ENCODE data around the gene CDH6.

CDH6 gene

DNA sequence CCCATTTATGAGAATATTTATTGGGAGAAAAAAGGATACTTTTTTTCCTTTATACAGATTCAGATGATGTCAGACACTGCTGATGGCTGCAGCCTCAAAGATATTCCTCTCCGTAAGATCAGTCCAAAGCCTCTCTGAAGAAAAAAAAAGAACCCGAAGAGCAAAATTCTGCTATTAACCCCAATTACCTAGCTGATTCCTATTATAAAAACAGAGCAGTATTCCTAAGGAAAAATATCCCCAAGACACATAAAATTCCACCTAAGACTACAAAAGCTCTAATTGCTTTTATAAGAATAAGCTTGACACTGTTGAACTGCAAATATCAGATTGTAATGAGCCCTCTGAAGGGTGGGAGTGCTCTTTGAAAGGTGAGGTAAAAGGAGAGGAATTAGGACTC is 138.7 kb downstream of the CDH6 start:
- TF ChIP-seq, protein P1, sequence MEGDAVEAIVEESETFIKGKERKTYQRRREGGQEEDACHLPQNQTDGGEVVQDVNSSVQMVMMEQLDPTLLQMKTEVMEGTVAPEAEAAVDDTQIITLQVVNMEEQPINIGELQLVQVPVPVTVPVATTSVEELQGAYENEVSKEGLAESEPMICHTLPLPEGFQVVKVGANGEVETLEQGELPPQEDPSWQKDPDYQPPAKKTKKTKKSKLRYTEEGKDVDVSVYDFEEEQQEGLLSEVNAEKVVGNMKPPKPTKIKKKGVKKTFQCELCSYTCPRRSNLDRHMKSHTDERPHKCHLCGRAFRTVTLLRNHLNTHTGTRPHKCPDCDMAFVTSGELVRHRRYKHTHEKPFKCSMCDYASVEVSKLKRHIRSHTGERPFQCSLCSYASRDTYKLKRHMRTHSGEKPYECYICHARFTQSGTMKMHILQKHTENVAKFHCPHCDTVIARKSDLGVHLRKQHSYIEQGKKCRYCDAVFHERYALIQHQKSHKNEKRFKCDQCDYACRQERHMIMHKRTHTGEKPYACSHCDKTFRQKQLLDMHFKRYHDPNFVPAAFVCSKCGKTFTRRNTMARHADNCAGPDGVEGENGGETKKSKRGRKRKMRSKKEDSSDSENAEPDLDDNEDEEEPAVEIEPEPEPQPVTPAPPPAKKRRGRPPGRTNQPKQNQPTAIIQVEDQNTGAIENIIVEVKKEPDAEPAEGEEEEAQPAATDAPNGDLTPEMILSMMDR (conservative IDR thresholded peaks at IDR 0.05), result no peak
- no peak for TF ChIP-seq ZFX (IDR thresholded peaks at IDR 0.05)
- H3K27ac ChIP-seq, result no peak overlapping the region

DNA sequence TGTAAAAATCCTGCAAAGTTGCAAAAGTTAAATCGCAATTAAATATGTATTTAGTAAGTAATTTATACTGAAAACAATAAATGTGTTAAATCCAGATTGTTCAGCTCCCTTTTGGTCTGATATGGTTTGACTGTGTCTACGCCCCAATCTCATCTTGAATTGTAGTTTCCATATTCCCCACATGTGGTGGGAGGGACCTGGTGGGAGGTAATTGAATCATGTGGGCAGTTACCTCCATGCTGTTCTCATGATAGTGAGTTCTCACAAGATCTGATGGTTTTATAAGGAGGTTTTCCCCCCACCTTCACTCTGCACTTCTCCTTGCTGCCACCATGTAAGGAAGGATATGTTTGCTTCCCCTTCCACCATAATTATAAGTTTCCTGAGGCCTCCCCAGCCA is 140.0 kb downstream of the CDH6 start:
- TF ChIP-seq, protein P1 (conservative IDR thresholded peaks at IDR 0.05), result no peak
- H3K27ac ChIP-seq, result no peak overlapping the region

GRCh38 chr5:31334061-31334860 is 140.8 kb downstream of the CDH6 start:
- TF ChIP-seq, protein P1 (conservative IDR thresholded peaks at IDR 0.05), result no peak
- no peak for TF ChIP-seq ZFX (IDR thresholded peaks at IDR 0.05)
- H3K27ac ChIP-seq, result no peak overlapping the region

- TF ChIP-seq ZFX (IDR thresholded peaks at IDR 0.05), result no peak
- TF ChIP-seq, protein P1 (conservative IDR thresholded peaks at IDR 0.05), result peak; percentile 10; the same call in 1 of the 2 replicates
- no peak overlapping the region for H3K27ac ChIP-seq
Measured at GRCh38 chr5:31335456-31335855, 142.0 kb downstream of the CDH6 start.

DNA sequence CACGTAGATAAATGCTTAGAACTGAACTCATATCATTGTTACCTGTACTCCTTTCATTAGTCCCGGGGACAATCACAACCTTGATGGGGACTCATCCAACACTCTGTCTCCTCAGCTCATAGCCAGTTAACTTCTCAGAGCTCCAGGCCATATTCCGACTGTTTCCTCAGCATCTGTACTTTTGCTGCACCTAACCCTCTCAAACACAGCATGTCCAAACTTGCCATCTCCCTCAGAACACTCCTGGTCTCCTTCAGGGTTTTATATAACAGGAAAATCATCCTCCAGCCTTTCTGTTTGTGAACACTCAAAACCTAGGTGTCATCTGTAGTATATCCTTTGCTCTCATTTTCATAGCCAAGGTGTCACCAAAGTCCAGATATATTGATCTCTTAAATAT is 150.5 kb downstream of the CDH6 start:
- TF ChIP-seq ZFX (IDR thresholded peaks at IDR 0.05), result no peak
- TF ChIP-seq, protein P1 (conservative IDR thresholded peaks at IDR 0.05), result no peak
- no peak overlapping the region for H3K27ac ChIP-seq

DNA sequence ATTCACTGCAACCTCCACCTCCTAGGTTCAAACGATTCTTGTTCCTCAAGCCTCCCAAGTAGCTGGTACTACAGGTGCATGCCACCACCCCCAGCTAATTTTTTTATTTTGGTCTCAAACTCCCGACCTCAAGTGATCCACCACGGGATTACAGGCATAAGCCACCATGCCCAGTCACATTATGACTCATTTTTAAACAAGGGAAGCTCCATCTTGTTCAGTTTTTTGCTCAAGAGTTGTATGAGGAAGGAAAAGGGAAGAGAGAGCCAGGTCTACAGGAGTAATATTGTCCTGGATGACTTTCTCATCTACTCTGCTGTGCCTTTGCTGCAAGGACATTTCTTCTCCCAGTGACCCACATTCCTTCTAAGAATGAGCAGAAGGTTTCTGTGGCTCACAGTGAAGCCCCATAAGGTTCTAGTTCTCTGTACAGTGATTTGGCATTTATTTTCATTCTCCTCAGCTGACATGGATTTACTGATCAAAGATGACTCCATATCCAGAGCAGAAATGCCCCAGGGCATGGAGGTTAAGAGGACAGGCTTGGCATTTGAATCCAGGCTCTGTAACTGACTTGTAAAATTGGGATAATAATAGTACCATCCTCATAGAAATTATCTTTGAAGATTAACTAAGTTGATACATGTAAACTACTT is 153.5 kb downstream of the CDH6 start:
- TF ChIP-seq ZFX (IDR thresholded peaks at IDR 0.05), result no peak
- TF ChIP-seq, protein P1 (conservative IDR thresholded peaks at IDR 0.05), result no peak
- no peak overlapping the region for H3K27ac ChIP-seq

DNA sequence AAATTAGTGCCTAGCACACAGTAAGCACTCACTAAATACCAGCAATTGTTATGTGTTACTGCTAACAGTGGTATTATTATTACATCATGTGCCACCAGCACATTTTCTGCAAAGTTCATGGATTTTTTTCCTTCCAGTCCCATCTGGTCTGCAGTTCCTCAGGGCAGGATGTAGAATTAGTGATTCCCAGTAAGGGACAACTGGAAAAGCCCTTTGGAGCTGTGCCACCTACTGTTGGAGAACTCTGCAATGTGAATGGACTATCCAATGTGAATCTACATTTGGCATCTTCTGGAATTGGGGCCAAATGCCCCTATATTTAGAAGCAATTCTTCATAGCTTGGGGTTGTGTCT is 154.0 kb downstream of the CDH6 start:
- H3K27ac ChIP-seq, result no peak overlapping the region
- TF ChIP-seq ZFX (IDR thresholded peaks at IDR 0.05), result no peak
- TF ChIP-seq, protein P1 (conservative IDR thresholded peaks at IDR 0.05), result no peak

Measured in C4-2B (cell line).